Retina (tissue), 1 donor: ENCODE results near the gene PIGL.
"Not testable (repeated sequence)": the region's sequence is repeated elsewhere in the genome, so short reads cannot be mapped to it uniquely, and the experiment has no call there.

Source experiments
- DNase-seq: peaks from one replicate; pipeline ENCODE4 v3.0.0-alpha.2; 2016

Gene PIGL

GRCh38 chr17:16222406-16222805 lies 5.4 kb downstream of the PIGL start:
- no peak for DNase-seq

DNA sequence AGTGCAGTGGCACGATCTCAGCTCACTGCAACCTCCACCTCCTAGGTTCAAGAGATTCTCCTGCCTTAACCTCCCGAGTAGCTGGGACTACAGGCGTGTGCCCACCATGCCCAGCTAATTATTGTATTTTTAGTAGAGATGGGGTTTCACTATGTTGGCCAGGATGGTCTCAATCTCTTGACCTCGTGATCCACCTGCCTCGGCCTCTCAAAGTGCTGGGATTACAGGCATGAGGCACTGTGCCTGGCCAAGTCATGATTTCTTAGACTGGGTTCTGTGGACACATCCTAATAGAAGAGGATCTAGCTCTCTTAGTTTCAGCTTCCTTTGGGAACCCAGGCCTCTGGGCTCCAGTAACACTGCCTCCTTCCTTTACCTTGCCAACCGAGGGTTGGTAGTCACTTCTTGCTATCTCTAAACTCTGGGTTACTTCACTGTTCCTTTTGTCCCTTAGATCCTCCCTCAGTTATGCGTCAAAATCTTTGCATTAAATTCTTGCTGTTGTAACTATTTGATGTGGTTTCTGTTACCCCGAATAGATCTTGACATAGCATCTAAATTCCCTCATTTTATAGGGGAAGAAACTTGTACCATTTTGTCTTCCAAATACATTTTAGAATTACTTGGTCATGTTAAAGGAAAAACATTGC lies 13.0 kb downstream of the PIGL start:
- not testable (repeated sequence) for DNase-seq

- DNase-seq, result no peak
Observed at GRCh38 chr17:16232391-16232790, 15.4 kb downstream of the PIGL start.

GRCh38 chr17:16239931-16240330 lies 22.9 kb downstream of the PIGL start:
- DNase-seq, result no peak

GRCh38 chr17:16241906-16242399 lies 24.9 kb downstream of the PIGL start:
- DNase-seq, result no peak

DNA sequence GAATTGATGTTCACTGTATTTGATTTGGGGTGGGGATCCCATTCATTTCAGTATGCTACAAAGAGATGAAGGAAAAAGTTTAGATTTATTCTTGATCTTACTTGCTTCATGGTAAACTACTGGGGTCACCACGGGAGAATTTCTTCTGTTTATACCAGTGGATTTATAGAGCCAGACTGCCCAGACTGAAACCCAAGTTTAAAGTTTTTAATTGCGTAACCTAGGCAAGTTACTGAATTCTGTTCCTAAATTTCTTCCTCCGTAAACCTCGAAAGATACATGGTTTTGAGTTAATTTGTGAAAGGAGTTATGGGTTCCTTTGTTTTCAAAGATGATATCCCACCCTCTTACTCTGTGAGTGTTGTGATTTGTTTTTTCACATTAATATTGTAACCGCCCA lies 26.4 kb downstream of the PIGL start:
- no peak for DNase-seq

- no peak for DNase-seq
Observed at GRCh38 chr17:16243801-16244567, 27.0 kb downstream of the PIGL start.

DNA sequence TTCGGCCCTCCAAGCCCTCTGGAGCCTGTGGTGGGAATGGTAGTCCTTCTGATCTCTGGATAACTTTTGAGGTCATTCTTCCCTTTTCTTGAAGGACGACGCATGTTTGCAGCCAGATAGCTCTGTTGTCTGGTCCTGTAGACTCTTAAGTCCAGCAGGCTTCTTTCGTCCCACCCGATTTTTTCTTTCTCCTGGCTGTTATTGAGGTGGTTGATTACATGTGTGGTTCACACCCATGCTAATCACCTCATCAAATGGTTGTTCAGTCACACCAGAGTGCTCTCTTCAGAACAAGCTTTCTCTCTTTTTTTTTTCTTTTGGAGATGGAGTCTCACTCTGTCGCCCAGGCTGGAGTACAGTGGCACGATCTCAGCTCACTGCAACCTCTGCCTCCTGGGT lies 30.6 kb downstream of the PIGL start:
- no peak for DNase-seq

DNA sequence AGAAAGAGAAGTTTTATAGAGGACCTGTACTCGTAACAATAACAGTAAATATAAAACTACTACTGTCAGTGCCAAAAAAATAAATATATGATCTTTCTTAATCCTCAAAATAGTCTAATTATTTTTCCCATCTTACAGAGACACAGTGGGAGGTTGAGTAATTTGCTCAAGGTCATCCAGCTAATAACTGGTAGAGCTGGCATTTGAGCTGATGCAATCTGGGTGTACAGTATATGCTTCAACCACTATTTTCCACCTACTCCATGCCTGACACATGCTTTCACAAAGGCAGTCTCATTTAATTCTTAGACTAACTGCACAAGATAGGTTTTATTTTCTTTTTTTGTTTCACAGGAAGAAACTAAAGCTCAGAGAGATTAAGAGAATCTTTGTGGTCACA lies 33.6 kb downstream of the PIGL start:
- DNase-seq, result no peak

DNA sequence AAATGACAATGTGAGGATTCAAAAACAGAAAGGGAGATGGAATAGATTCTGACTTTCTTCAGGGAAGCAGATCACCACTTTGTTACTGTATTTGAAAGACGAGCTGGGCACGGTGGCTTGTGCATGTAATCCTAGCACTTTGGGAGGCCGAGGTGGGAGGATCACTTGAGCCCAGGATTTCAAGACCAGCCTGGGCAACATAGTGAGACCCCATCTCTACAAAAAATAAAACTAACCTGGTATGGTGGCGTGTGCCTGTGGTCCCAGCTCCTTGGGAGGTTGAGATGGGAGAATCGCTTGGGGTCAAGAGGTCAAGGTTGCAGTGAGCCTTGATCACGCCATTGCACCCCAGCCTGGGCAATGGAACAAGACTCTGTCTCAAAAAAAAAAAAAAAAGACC lies 34.0 kb downstream of the PIGL start:
- no peak for DNase-seq

GRCh38 chr17:16251556-16251955 lies 34.5 kb downstream of the PIGL start:
- DNase-seq, result no peak

GRCh38 chr17:16254773-16255400 lies 37.9 kb downstream of the PIGL start:
- DNase-seq, result no peak

DNA sequence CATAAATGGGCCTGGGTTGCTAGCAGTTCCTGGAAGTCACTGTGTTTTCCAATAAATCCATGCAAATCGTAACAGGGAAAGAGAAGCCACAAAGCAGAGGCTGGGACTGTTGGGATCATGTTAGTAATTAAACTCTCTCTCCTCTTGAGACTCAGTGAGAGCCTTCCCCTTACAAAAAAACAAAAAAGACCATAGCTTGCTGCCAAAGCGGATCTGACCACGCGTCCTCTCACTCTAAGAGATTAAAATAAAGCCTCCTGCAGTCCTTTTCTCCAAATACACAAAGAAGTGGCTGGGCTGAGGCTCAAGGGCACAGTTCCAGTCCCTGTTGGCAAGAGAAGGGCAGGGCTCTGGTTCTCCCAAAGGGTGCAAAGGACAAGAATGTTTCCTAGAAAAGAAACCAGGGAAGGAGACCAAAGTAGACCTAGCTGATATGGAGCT lies 38.5 kb downstream of the PIGL start:
- peak; percentile 33 for DNase-seq

DNA sequence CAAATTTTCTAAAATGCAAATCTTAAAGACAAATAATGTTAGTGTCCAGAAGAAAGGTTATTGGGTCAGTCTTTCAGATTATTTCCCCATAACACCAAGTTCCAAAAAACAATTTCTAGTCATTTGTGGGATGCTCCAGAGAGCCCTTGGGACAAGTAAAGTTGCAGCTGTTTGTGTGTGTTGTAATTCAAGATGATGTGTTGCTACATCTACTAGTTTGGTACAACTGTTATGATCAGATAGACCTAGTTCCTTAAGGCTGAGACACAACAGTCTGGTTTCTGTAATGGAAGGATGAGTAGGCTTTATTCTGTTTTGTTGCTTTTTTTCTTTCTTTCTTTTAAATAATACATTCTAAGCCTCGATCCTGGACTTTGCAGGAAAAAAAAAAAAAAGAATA lies 41.9 kb downstream of the PIGL start:
- no peak for DNase-seq

DNA sequence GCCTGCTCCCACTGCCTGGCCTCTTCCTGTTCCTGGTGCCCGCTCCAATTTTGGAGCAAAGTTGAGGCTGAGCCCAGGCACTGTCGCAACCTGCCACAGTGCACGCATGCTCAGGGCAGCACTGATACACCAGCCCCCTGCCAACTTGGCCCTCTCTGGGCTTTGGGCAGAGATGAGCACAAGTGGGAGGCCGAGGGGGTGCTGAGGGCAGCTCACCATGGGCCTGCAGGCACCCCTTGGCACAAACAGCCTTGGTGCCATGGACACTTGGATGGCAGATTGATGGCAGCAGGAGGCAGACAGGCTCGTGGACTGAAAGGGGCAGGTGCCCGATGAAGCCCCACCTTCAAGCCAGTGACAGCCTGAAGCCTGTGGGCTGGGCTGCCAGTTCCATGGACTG lies 42.9 kb downstream of the PIGL start:
- no peak for DNase-seq

GRCh38 chr17:16261049-16261448 lies 44.0 kb downstream of the PIGL start:
- no peak for DNase-seq

- no peak for DNase-seq
Observed at GRCh38 chr17:16262201-16262600, 45.2 kb downstream of the PIGL start.

GRCh38 chr17:16267174-16267573 lies 50.2 kb downstream of the PIGL start:
- no peak for DNase-seq

- no peak for DNase-seq
Observed at GRCh38 chr17:16269658-16270057, 52.6 kb downstream of the PIGL start.

DNA sequence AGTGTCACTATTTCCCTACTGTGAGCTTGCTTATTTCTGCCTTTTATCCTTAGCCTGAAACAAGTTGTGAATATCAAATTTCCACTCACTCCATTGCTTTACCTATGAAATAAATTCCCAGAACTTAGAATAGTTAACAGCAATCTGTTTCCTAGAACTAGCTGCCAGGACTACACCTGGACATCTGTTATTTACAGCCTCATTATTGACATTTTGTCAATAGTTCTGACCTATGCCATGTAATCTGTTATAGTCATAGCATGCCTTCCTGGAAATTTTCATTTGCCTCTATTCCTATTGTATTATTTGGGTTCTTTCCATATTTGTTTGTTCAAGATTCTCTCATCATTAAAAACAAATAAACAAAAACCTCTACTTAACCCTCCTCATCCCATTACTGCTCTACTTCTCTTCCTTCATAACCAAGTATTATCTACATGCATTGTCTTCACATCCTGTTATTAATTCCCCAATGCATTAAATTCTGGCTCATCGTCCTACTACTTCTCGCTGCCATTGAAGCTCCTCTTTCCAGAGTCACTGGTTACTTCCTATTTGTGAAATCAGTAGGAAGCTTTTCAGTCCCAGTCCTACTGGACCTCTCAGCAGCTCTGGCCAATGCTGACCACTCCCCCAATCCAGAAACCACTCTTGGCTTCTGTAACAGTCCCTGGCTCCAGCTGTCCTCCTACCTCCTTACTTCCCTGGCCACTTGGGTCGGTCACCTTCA lies 55.3 kb downstream of the PIGL start:
- DNase-seq, result no peak

- no peak for DNase-seq
Observed at GRCh38 chr17:16273499-16273898, 56.5 kb downstream of the PIGL start.

DNA sequence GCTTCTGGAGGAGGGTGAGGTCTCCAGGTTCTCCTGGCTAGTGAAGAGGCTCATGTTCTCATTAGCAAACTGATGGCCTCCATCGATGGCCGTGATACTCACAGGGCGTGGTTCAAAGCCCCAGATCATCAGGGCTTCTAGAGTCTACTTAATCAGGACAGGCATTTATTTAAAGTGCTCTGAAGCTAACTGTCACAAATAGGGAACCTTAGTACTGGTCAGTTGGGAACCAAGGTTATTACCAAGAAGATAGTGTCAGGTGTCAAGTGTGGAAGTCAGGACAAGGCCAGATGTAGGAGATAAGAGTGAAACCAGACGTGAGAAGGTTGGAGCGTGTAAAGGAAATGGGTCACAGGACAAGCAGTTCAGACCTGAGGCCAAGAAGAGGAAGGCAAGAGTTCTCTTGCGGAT lies 56.9 kb downstream of the PIGL start:
- DNase-seq, result no peak

DNA sequence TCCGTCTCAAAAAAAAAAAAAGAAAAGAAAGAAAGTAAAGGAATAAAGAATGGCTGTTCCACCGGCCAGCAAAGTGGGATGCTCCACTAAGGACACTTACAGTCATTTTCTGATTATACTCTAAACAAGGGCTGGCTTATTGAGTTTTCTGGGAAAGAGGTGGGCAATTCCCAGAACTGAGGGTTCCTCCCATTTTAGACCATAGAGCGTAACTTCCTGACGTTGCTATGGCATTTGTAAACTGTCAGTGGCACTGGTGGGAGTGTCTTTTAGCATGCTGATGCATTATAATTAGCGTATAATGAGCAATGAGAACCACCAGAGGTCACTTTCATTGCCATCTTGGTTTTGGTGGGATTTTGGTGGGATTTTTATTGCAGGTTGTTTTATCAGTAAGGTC lies 58.0 kb downstream of the PIGL start:
- no peak for DNase-seq
